Lower leg skin (tissue), 3 donors: ENCODE measurements around the gene GABARAPL2.

Experiments used
- CTCF ChIP-seq, 3 donors: fragments of 450-650 bp; IDR thresholded peaks; one replicate each; pipeline ENCODE4 v1.5.1; 2016; ENCODE audit warnings: antibody characterized with exemption in 3 of 3, mild to moderate bottlenecking in 3 of 3, moderate library complexity in 2 of 3
- POLR2A ChIP-seq, 2 donors: fragments of 450-650 bp; IDR thresholded peaks; one replicate each; pipeline ENCODE4 v1.6.1; 2016 to 2017; ENCODE audit warnings: antibody characterized with exemption in 2 of 2, mild to moderate bottlenecking in 1 of 2, moderate library complexity in 1 of 2

- no peak for TF ChIP-seq CTCF (IDR thresholded peaks at IDR 0.05)
- no peak for TF ChIP-seq POLR2A (IDR thresholded peaks at IDR 0.05)
These were observed 9.8 kb downstream of the GABARAPL2 start for GRCh38 chr16:75575958-75576357.
